Activated CD4-positive, alpha-beta T cell treated with anti-CD3 and anti-CD28 coated beads for 36 hours (primary cell): ENCODE measurements around the gene ICE1. TPM values are rescaled to one million over a fixed set of nuclear protein-coding genes. Genes with fewer than 3 reads are reported as not detected.

Experiments
- ATAC-seq: fragments of 200-7000 bp; cut with Tn5 transposase; one replicate; pipeline ENCODE4 v1.10.0; 2021; ENCODE audit warnings: mild to moderate bottlenecking, moderate library complexity
- CTCF ChIA-PET: fragments of 350-600 bp; sonication (Branson Sonifier 250); formaldehyde crosslinking; loops from one replicate; lab custom pipeline; 2021; ENCODE audit warnings: antibody characterized with exemption; lab: Charles Lee
- POLR2A ChIA-PET: fragments of 350-600 bp; sonication (Branson Sonifier 250); formaldehyde crosslinking; loops from one replicate; lab custom pipeline; 2021; ENCODE audit warnings: antibody characterized with exemption, inconsistent platforms; lab: Charles Lee
- DNase-seq: peaks from one replicate; pipeline ENCODE4 v3.0.0-alpha.2; 2020
- H3K27ac Mint-ChIP-seq: one replicate; pipeline ENCODE4 v1.8.0; 2021; ENCODE audit warnings: mixed read lengths
- H3K27me3 Mint-ChIP-seq: one replicate; pipeline ENCODE4 v1.8.0; 2021; ENCODE audit warnings: mixed read lengths
- H3K36me3 Mint-ChIP-seq: one replicate; pipeline ENCODE4 v1.8.0; 2021; ENCODE audit warnings: low read depth, mixed read lengths
- H3K4me1 Mint-ChIP-seq: one replicate; pipeline ENCODE4 v1.8.0; 2021; ENCODE audit warnings: mixed read lengths
- H3K4me3 Mint-ChIP-seq: one replicate; pipeline ENCODE4 v1.8.0; 2021; ENCODE audit warnings: mild to moderate bottlenecking, moderate library complexity, mixed read lengths
- H3K9me3 Mint-ChIP-seq: one replicate; pipeline ENCODE4 v1.8.0; 2021; ENCODE audit warnings: low read depth, mixed read lengths
- intact Hi-C, 2 experiments: fragments of 100-400 bp; cut with DNase I in 1 of 2; cut with micrococcal nuclease in 1 of 2; formaldehyde crosslinking; loops; one replicate each; pipeline versions ENCODE4 v1.14.2 to v1.15.1; 2022 to 2024; cut with DNase I, micrococcal nuclease
- total RNA-seq, 2 experiments: library from RNA; stranded (reverse); gene quantifications; one replicate each; pipeline ENCODE4 v1.2.3, GENCODE V29; 2021

ICE1 gene
- total RNA-seq, 2 experiments from 2014 or later, result 26.5 to 27.4 TPM

GRCh38 chr5:5453131-5453530 lies 30.7 kb downstream of the ICE1 start:
- Mint-ChIP-seq H3K4me1 (no peaks in the 10 kb centered on the region), H3K27me3 (no peaks in the 10 kb centered on the region), H3K4me3 (no peak overlapping the region), H3K9me3 (no peaks in the 10 kb centered on the region), H3K36me3 (peaks cover 34% of the 10 kb centered on the region), H3K27ac (no peak overlapping the region)
- intact Hi-C loops, result no loop called here
- ATAC-seq (no peak), DNase-seq (no peak)
- ChIA-PET POLR2A (interaction anchor here (0.6 kb wide), 1 partner anchor 25 kb away, joined by 3 read pairs; no protein-coding TSS in a partner anchor), CTCF (interaction anchor here (0.8 kb wide), 1 partner anchor 29 kb away, joined by 5 read pairs; no protein-coding TSS in a partner anchor)

GRCh38 chr5:5454391-5454790 lies 31.9 kb downstream of the ICE1 start:
- Mint-ChIP-seq H3K36me3 (peaks cover 39% of the 10 kb centered on the region), H3K27me3 (no peaks in the 10 kb centered on the region), H3K4me1 (no peaks in the 10 kb centered on the region), H3K4me3 (no peak overlapping the region), H3K9me3 (no peaks in the 10 kb centered on the region), H3K27ac (no peak overlapping the region)
- CTCF ChIA-PET, result interaction anchor here (0.9 to 1.5 kb wide), 4 partner anchors 10 to 30 kb away, joined by 3 to 4 read pairs (median 3); no protein-coding TSS in a partner anchor
- intact Hi-C loops, result no loop called here
- no peak for ATAC-seq
- no peak for DNase-seq
- POLR2A ChIA-PET, result no interaction called here

- H3K4me1 Mint-ChIP-seq, result no peaks in the 10 kb centered on the region
- ChIA-PET CTCF (interaction anchor here (0.7 kb wide), 1 partner anchor 31 kb away, joined by 3 read pairs; no protein-coding TSS in a partner anchor), POLR2A (no interaction called here)
- DNase-seq (no peak), ATAC-seq (no peak)
- no peak overlapping the region for H3K27ac Mint-ChIP-seq
- peaks cover 49% of the 10 kb centered on the region for H3K36me3 Mint-ChIP-seq
- no peaks in the 10 kb centered on the region for H3K9me3 Mint-ChIP-seq
- intact Hi-C loops, result no loop called here
- H3K27me3 Mint-ChIP-seq, result no peaks in the 10 kb centered on the region
- H3K4me3 Mint-ChIP-seq, result no peak overlapping the region
These were observed 34.4 kb downstream of the ICE1 start for GRCh38 chr5:5456858-5457257.

- H3K9me3 Mint-ChIP-seq, result no peaks in the 10 kb centered on the region
- intact Hi-C loops, result no loop called here
- ChIA-PET CTCF (no interaction called here), POLR2A (no interaction called here)
- no peak overlapping the region for H3K27ac Mint-ChIP-seq
- peaks cover 76% of the 10 kb centered on the region for H3K36me3 Mint-ChIP-seq
- DNase-seq (no peak), ATAC-seq (no peak)
- no peak overlapping the region for H3K4me3 Mint-ChIP-seq
- H3K27me3 Mint-ChIP-seq, result no peaks in the 10 kb centered on the region
- no peaks in the 10 kb centered on the region for H3K4me1 Mint-ChIP-seq
These were observed 37.8 kb downstream of the ICE1 start for GRCh38 chr5:5460311-5460710.

- H3K36me3 Mint-ChIP-seq, result peaks cover 71% of the 10 kb centered on the region
- H3K4me3 Mint-ChIP-seq, result no peak overlapping the region
- H3K27me3 Mint-ChIP-seq, result no peaks in the 10 kb centered on the region
- ATAC-seq (no peak), DNase-seq (no peak)
- no peaks in the 10 kb centered on the region for H3K9me3 Mint-ChIP-seq
- POLR2A ChIA-PET, result no interaction called here
- intact Hi-C loops, result no loop called here
- no peak overlapping the region for H3K27ac Mint-ChIP-seq
- H3K4me1 Mint-ChIP-seq, result no peaks in the 10 kb centered on the region
- CTCF ChIA-PET, result no interaction called here
These were observed 38.5 kb downstream of the ICE1 start for GRCh38 chr5:5461012-5461411.

GRCh38 chr5:5464036-5464715 lies 41.7 kb downstream of the ICE1 start:
- Mint-ChIP-seq H3K27me3 (no peaks in the 10 kb centered on the region), H3K36me3 (peaks cover 69% of the 10 kb centered on the region), H3K4me3 (no peak overlapping the region), H3K9me3 (no peaks in the 10 kb centered on the region), H3K27ac (no peak overlapping the region), H3K4me1 (no peaks in the 10 kb centered on the region)
- CTCF ChIA-PET, result no interaction called here
- intact Hi-C loops, result no loop called here
- POLR2A ChIA-PET, result no interaction called here
- ATAC-seq, result no peak
- DNase-seq, result no peak

- ChIA-PET CTCF (interaction anchor here (1.2 kb wide), 1 partner anchor 10 kb away, joined by 4 read pairs; no protein-coding TSS in a partner anchor), POLR2A (no interaction called here)
- ATAC-seq (no peak), DNase-seq (no peak)
- no peaks in the 10 kb centered on the region for H3K4me1 Mint-ChIP-seq
- intact Hi-C loops, result no loop called here
- no peaks in the 10 kb centered on the region for H3K9me3 Mint-ChIP-seq
- H3K36me3 Mint-ChIP-seq, result peaks cover 53% of the 10 kb centered on the region
- H3K4me3 Mint-ChIP-seq, result no peak overlapping the region
- H3K27ac Mint-ChIP-seq, result no peak overlapping the region
- H3K27me3 Mint-ChIP-seq, result no peaks in the 10 kb centered on the region
These were observed 43.8 kb downstream of the ICE1 start for GRCh38 chr5:5466227-5466626.

GRCh38 chr5:5467737-5468136 lies 45.3 kb downstream of the ICE1 start:
- H3K9me3 Mint-ChIP-seq, result no peaks in the 10 kb centered on the region
- ATAC-seq (no peak), DNase-seq (no peak)
- intact Hi-C loops, result no loop called here
- ChIA-PET CTCF (interaction anchor here (1.1 kb wide), 1 partner anchor 13 kb away, joined by 3 read pairs; no protein-coding TSS in a partner anchor), POLR2A (no interaction called here)
- no peaks in the 10 kb centered on the region for H3K27me3 Mint-ChIP-seq
- H3K4me1 Mint-ChIP-seq, result no peaks in the 10 kb centered on the region
- no peak overlapping the region for H3K27ac Mint-ChIP-seq
- H3K4me3 Mint-ChIP-seq, result no peak overlapping the region
- H3K36me3 Mint-ChIP-seq, result peaks cover 41% of the 10 kb centered on the region

- CTCF ChIA-PET, result no interaction called here
- Mint-ChIP-seq H3K27ac (no peak overlapping the region), H3K4me3 (no peak overlapping the region), H3K9me3 (no peaks in the 10 kb centered on the region), H3K4me1 (no peaks in the 10 kb centered on the region), H3K27me3 (no peaks in the 10 kb centered on the region), H3K36me3 (peaks cover 36% of the 10 kb centered on the region)
- ATAC-seq, result no peak
- DNase-seq, result no peak
- POLR2A ChIA-PET, result no interaction called here
- intact Hi-C loops, result no loop called here
These were observed 48.5 kb downstream of the ICE1 start for GRCh38 chr5:5470933-5471332.

- intact Hi-C loops, result no loop called here
- no peaks in the 10 kb centered on the region for H3K27me3 Mint-ChIP-seq
- H3K27ac Mint-ChIP-seq, result no peak overlapping the region
- ChIA-PET POLR2A (no interaction called here), CTCF (interaction anchor here (0.8 kb wide), 1 partner anchor 55 kb away, joined by 3 read pairs; no protein-coding TSS in a partner anchor)
- ATAC-seq, result no peak
- no peaks in the 10 kb centered on the region for H3K9me3 Mint-ChIP-seq
- H3K36me3 Mint-ChIP-seq, result peaks cover 42% of the 10 kb centered on the region
- no peak overlapping the region for H3K4me3 Mint-ChIP-seq
- DNase-seq, result no peak
- no peaks in the 10 kb centered on the region for H3K4me1 Mint-ChIP-seq
These were observed 50.7 kb downstream of the ICE1 start for GRCh38 chr5:5473226-5473625.

GRCh38 chr5:5474961-5475360 lies 52.5 kb downstream of the ICE1 start:
- DNase-seq (no peak), ATAC-seq (no peak)
- no peak overlapping the region for H3K27ac Mint-ChIP-seq
- POLR2A ChIA-PET, result no interaction called here
- no peaks in the 10 kb centered on the region for H3K9me3 Mint-ChIP-seq
- H3K27me3 Mint-ChIP-seq, result no peaks in the 10 kb centered on the region
- no peak overlapping the region for H3K4me3 Mint-ChIP-seq
- peaks cover 10% of the 10 kb centered on the region for H3K4me1 Mint-ChIP-seq
- H3K36me3 Mint-ChIP-seq, result peaks cover 57% of the 10 kb centered on the region
- CTCF ChIA-PET, result no interaction called here
- intact Hi-C loops, result no loop called here

- H3K27me3 Mint-ChIP-seq, result no peaks in the 10 kb centered on the region
- ATAC-seq, result no peak
- H3K27ac Mint-ChIP-seq, result no peak overlapping the region
- peaks cover 58% of the 10 kb centered on the region for H3K36me3 Mint-ChIP-seq
- DNase-seq, result no peak
- H3K9me3 Mint-ChIP-seq, result no peaks in the 10 kb centered on the region
- ChIA-PET POLR2A (no interaction called here), CTCF (interaction anchor here (0.5 to 1.4 kb wide), 2 partner anchors 10 to 990 kb away, joined by 4 read pairs; no protein-coding TSS in a partner anchor)
- intact Hi-C loops, result no loop called here
- H3K4me1 Mint-ChIP-seq, result peaks cover 17% of the 10 kb centered on the region
- H3K4me3 Mint-ChIP-seq, result no peak overlapping the region
These were observed 53.5 kb downstream of the ICE1 start for GRCh38 chr5:5475975-5476374.
